Hepatocyte (in vitro differentiated cells): ENCODE data around the gene DRD3.

Experiments
- CTCF ChIP-seq: fragments of 200-600 bp; sonication (generic); IDR thresholded peaks from 2 replicates; pipeline ENCODE4 v1.5.1; 2016; ENCODE audit warnings: antibody characterized with exemption, mild to moderate bottlenecking; ENCODE audit not compliant: poor library complexity
- EZH2 ChIP-seq: fragments of 200-600 bp; sonication (generic); IDR thresholded peaks from 2 replicates; pipeline ENCODE4 v1.6.1; 2016; ENCODE audit warnings: antibody characterized with exemption, mild to moderate bottlenecking, borderline replicate concordance
- EZH2phosphoT487 ChIP-seq: fragments of 200-600 bp; sonication (generic); IDR thresholded peaks from one replicate; pipeline ENCODE4 v1.6.1; 2018; ENCODE audit warnings: antibody characterized with exemption, mild to moderate bottlenecking, low read depth, moderate library complexity; ENCODE audit not compliant: unreplicated experiment, severe bottlenecking

- TF ChIP-seq EZH2phosphoT487 (no peak), CTCF (no peak), EZH2 (no peak)
These were observed 85.9 kb downstream of the DRD3 start for GRCh38 chr3:114093016-114093380.
